Esophagus muscularis mucosa (tissue), 4 donors: ENCODE data around the gene PDZRN3.

ENCODE experiments used
- CTCF ChIP-seq, 3 experiments: fragments of 200-600 bp in 2 of 3; fragments of 450-650 bp in 1 of 3; sonication (generic) in 2 of 3; IDR thresholded peaks; one replicate each; pipeline ENCODE4 v1.5.1; 2017 to 2019; ENCODE audit warnings: antibody characterized with exemption in 3 of 3, mild to moderate bottlenecking in 2 of 3, moderate library complexity in 1 of 3
- EP300 ChIP-seq: sonication (generic); formaldehyde crosslinking; IDR thresholded peaks from one replicate; pipeline ENCODE4 v1.6.1; 2017; ENCODE audit warnings: antibody characterized with exemption
- POLR2A ChIP-seq: fragments of 450-650 bp; IDR thresholded peaks from one replicate; pipeline ENCODE4 v1.6.1; 2017; ENCODE audit warnings: antibody characterized with exemption, moderate library complexity, mild to moderate bottlenecking, low read depth
- POLR2AphosphoS5 ChIP-seq, 2 donors: sonication (generic); formaldehyde crosslinking; IDR thresholded peaks; one replicate each; pipeline ENCODE4 v1.6.1; 2017; ENCODE audit warnings: antibody characterized with exemption in 2 of 2

GRCh38 chr3:73459711-73460110 lies 165.0 kb downstream of the PDZRN3 start:
- TF ChIP-seq POLR2A (no peak), POLR2AphosphoS5 (IDR thresholded peaks at IDR 0.05) (no peak), CTCF (IDR thresholded peaks at IDR 0.05) (no peak), EP300 (no peak)
